Colon (tissue), 2 donors: ENCODE data around the gene STOX2.

Source experiments
- FAIRE-seq: peaks from 2 replicates; lab custom pipeline; 2012; peaks lifted over from hg19 to GRCh38; lab: Jason Lieb, UNC
- donor health status: control.
- donor health status: control.

STOX2 gene

GRCh38 chr4:183889190-183889589 lies 15.9 kb upstream of the STOX2 start:
- FAIRE-seq: no peak

- FAIRE-seq: no peak
These were observed 7.9 kb upstream of the STOX2 start for GRCh38 chr4:183897193-183897592.

GRCh38 chr4:183898456-183898855 lies 6.7 kb upstream of the STOX2 start:
- FAIRE-seq: no peak

- FAIRE-seq: no peak
These were observed 1.9 kb upstream of the STOX2 start for GRCh38 chr4:183903021-183903760.

- FAIRE-seq: no peak
These were observed 734 bp downstream of the STOX2 start for GRCh38 chr4:183905593-183906488.

GRCh38 chr4:183906489-183906738 lies 1.3 kb downstream of the STOX2 start:
- no peak for FAIRE-seq

GRCh38 chr4:183906739-183907651 lies 1.9 kb downstream of the STOX2 start:
- no peak for FAIRE-seq

GRCh38 chr4:183907871-183908683 lies 3.0 kb downstream of the STOX2 start:
- FAIRE-seq: no peak

GRCh38 chr4:183909187-183909586 lies 4.1 kb downstream of the STOX2 start:
- no peak for FAIRE-seq

- FAIRE-seq: no peak
These were observed 4.7 kb downstream of the STOX2 start for GRCh38 chr4:183909801-183910200.

GRCh38 chr4:183912585-183912984 lies 7.5 kb downstream of the STOX2 start:
- FAIRE-seq: no peak

GRCh38 chr4:183915976-183916375 lies 10.9 kb downstream of the STOX2 start:
- no peak for FAIRE-seq

- no peak for FAIRE-seq
These were observed 13.6 kb downstream of the STOX2 start for GRCh38 chr4:183918696-183919095.

GRCh38 chr4:183919141-183919540 lies 14.0 kb downstream of the STOX2 start:
- FAIRE-seq: no peak

GRCh38 chr4:183920512-183920911 lies 15.4 kb downstream of the STOX2 start:
- FAIRE-seq: no peak

GRCh38 chr4:183921335-183921734 lies 16.2 kb downstream of the STOX2 start:
- FAIRE-seq: no peak

GRCh38 chr4:183924362-183925044 lies 19.4 kb downstream of the STOX2 start:
- no peak for FAIRE-seq

GRCh38 chr4:183926950-183927349 lies 21.8 kb downstream of the STOX2 start:
- FAIRE-seq: no peak

GRCh38 chr4:183932576-183932975 lies 27.5 kb downstream of the STOX2 start:
- no peak for FAIRE-seq

GRCh38 chr4:183934761-183935160 lies 29.7 kb downstream of the STOX2 start:
- FAIRE-seq: no peak

- FAIRE-seq: no peak
These were observed 30.4 kb downstream of the STOX2 start for GRCh38 chr4:183935355-183936005.
